Jurkat, Clone E6-1 (cell line): ENCODE results near the gene ACKR3.

Experiments
- DNase-seq: peaks from one replicate; pipeline ENCODE4 v3.0.0-alpha.2; 2011; ENCODE audit warnings: low read depth, low spot score
- H3K4me3 ChIP-seq: 2 replicates; pipeline ENCODE4 v1.5.1; 2011; ENCODE audit warnings: mild to moderate bottlenecking, low read length, control low read depth, moderate library complexity

Gene ACKR3

DNA sequence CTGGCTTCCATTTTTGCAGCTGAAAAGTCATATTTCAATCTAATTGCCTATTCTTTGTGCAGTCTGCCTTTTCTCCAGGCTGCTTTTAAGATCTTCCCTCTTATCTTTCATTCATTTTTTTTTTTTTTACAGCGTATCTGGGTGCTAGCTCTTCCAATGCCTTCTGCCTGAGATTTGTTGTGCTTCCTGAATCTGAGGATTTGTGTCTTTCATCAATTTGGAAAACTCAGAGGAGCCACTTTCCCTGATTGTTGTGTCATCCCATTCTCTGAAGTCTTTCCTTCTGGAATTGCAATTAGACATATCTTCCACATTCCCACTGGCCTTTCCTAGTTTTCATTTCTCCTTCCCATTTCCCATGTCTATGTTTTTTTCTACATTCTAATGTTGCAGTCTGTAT is 21.9 kb upstream of the ACKR3 start:
- DNase-seq, result no peak
- no peak overlapping the region for H3K4me3 ChIP-seq

DNA sequence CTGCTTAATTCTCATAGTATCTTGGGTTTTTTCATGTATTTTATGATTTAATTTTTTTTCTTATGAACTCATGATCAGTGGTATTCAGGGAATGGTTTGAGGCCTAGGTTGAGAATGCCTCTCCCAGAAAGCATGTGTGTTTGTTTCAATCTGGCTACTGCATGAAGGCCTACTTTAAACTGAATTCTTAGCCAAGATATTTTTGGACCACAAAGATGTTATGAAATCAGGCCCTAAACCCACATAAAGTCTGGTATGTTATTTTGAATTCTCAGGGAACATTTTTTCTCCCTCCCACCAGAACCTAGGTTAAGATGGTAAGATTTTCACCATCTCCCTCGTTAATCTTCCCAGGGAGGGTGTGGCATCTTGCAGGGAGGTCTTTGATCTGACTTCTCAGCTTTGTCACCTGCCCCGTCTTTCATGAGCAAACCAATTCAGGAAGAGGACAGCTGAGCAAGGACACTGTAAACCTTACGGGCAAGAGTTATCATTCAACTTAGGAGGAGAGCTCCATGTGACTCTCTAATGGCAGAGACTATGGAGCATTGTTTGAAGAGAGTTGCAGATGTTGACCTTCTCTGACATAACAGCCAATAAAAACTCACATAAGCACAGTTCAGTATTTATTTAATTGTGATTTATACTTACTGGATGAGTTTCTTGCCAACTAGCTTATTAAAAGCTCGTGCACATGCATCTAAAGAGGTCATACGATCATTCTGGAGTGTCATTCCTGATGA is 21.3 kb upstream of the ACKR3 start:
- DNase-seq, result no peak
- H3K4me3 ChIP-seq, result no peak overlapping the region

DNA sequence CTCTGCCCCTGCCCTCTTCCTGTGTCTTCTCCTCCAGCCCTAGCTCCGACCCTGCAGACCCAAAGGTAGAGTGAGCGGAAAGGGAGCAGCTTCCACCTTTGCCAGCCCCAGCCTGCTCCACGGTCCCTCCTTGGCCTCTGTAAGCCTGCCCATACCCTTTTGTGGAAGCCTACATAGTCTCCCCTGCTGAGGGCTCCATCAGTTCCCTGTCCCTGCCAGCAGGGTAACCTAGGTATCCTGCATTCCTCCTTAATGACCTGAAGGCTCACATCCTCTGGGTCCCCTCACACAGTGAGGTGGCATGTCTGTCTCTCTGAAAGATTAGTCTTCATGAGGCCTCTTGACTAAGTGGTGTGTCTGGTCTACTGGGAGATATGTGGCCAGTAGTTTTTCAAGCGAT is 20.5 kb upstream of the ACKR3 start:
- no peak for DNase-seq

DNA sequence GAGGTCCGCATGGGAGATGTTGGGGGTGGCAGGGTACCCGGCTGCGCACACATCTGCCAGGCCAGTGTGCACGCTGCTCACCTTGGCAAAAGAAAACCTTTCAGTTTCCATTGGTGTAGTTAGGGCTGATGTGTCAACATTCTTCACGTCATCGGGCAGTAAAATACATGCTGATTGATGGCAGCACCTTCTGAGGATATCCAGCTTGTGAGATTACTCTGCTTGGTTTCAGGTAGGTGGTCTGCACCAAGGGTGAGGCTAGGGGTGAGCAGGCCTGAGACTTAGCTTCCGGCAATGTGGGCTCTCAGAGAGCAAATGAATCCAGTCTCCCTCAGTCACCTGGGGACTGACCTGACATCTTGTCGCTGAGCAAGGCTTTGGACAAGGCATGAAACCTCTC is 19.3 kb upstream of the ACKR3 start:
- DNase-seq, result no peak
- no peak overlapping the region for H3K4me3 ChIP-seq

More for the DNA sequence above, 20.5 kb upstream of the ACKR3 start:
- H3K4me3 ChIP-seq, result no peak overlapping the region

DNA sequence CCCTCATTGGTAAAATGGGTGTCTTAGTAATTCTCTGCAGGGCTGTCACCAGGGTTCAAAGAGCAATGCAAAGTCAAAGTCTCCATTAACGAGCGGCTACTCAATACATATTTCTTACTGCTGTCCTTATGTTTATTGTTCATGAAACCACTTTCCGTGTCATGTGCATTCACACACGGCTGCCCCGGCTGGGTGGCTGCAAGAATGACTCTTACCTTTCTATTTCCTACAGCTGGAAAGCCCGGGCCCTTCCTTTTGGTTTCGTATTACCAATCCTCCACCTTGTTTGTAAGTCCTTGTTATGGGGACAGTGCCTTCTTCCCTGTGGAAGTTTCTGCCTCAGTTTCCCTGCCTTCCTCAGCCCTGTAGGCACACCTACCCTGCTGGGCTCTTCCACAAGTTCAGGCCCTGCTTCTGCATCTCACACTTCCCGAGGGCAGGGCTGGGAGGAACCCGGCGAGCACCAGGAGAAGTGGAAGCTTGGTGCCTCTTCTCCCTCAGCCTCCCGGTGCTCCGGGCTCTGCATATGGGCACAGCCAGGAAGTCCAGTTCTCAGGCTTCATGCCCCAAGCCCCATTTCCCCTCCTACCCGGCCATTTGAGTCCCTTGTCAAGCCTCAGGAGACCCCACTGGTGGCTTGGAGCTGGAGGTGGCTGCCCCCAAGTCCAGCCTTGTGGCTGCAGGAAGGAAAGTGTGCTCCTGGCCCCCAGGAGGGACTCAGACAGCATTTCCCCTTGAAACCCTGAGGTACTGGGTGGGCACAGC is 18.7 kb upstream of the ACKR3 start:
- DNase-seq, result no peak
- H3K4me3 ChIP-seq, result no peak overlapping the region

DNA sequence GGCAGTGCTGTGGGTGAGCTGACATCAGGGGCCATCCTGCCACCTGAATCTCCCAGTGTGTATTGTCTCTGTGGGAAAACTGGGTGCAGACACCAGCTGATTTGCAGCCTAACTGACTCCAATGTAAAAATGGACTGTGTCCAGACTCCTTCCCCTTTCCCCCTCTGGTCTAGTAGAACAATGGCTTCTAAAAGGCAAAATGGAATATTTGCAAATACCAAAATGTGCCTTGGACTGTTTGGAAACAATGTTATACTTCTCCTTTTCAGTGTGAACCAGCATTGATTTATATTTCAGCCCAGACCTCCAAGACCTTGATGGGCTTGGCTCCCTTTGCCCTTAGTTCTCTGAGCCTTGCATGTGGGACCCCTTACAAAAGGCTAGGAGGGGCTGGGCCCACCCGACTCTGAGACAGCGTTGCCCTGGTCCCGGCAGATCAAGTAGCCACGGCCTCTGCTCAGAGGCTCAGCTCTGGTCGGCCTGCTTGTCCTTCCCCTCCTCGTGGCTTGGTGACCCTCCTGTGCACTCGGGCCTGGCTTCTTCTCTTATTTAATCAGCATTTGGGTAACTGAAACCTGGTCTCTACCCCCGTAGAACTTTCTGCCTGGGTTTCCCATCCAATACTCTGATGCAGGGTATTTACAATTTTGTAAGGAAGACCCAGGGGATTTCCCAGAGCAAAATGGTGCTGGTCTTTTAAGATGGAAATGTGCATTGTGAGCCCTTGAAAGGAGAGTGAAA is 18.0 kb upstream of the ACKR3 start:
- no peak for DNase-seq
- no peak overlapping the region for H3K4me3 ChIP-seq

DNA sequence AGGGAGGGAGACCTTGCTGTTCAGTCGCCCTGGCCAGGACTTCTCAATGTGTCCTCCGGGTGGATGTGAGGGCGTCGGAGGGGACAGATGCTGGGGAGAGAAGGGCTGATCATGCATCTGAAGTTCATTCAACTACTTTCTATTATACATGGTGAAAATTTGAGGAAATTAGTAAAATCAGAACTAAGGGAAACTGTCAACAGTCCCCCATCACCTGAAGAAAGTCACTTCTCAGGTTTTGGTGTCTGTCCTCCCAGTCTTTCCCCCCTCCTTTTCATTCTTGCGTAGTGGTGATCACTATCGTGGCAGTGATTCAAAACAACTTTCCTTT is 17.4 kb upstream of the ACKR3 start:
- H3K4me3 ChIP-seq, result no peak overlapping the region
- no peak for DNase-seq

DNA sequence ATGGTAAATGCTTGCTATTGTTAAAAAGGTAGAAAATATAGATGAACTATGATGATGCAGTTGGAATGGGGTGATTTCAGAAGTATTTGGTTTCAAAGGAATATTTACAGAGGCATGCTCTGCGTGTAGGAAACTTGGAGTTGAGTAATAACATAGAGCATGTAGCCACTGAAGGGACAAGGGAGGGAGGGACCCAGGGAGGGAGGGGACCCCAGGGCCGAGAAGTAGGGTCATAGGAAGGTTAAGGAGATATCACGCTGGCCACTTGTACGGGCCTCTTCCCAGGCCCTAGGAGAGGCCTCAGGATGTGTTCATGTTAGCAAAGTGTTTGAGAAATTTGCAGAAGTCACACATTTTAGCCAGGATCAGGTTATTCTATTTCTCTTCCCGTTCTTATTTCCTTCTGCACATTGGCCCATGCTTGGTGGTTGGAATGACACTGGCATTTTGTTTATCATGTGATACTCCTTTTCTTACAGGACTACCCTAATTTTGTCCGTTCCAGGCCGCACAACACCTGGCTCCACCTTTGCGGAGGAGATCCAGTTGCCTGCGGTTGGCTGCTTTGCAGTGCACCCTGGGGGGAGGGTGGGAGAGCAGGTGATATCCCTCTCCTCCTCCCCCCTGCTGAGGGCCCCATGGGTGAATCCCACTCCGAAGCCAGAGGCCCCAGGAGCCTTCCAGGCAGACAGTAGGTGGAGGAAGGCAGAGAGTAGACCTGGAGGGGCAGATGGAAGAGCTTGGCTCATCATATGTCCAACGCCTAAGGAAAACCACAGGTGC is 16.9 kb upstream of the ACKR3 start:
- DNase-seq, result no peak
- H3K4me3 ChIP-seq, result no peak overlapping the region

DNA sequence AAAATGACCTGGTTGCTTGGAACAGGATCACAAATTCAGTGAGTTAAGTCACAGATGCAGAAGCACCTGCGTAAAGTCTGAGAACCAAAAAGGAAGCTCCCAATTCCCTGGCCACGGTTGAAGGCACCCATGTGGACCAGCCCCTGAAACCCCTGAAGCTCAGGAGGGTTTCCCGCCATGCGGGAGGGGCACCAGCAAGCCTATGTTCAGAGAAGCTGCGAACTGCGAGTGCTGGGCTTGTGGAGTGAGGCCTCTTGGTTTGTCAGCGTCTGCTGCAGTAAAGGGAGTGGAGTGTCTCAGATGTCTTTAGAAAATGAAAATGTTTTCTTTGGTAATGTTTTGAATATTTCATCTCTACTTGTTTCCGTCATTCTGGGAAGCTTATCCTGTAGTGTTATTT is 16.1 kb upstream of the ACKR3 start:
- H3K4me3 ChIP-seq, result no peak overlapping the region
- DNase-seq, result no peak

DNA sequence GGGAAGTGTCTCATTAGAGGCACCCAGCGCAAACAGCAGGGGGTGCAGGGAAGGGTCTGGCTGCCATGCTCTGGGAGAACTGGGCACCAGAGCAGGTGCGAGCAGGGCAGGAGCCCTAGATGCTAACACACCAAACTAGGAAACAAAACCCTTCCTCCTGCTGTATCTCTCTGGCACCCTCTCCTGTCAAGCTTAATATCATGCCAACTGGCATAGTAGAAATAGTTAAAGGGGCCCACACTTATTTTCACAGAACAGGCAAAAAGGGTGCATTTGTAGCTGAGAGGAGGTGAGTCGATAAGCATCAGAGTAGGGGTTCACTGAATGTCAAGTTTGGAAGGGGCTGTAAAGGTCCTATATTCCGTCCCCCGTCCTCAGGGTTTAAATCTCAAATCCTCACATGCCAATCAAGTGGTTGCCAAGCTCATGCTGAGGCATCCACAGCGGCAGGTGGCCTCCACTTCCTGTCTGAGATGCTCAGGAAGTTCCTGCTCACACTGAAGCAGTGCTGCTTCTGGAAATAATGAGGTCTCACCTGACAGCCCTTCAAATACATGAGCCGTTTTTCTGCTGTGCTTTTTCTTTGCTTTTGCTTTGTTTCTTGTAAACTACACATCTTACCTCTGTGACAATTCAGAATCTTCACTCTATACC is 14.9 kb upstream of the ACKR3 start:
- peak; percentile 82 for DNase-seq
- H3K4me3 ChIP-seq, result no peak overlapping the region

DNA sequence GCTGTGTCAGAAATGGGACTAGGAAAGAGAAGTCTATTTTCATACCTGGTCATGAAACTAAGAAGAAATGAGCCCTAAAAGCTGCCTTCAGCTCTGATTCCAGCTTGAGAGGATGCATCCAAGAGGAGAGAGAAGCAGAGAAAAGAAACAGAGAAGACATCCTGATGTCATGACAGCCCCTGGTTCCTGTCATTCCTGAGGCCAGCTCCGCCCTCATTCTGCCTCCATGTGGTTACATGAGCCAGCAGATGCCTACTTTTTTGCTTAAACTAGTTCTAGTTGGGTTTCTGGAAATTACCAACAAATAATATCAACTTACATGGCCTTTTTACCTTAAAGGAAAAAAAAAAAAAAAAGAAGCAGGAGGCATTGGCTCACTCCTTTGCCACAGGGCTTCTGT is 14.1 kb upstream of the ACKR3 start:
- DNase-seq, result no peak
- no peak overlapping the region for H3K4me3 ChIP-seq

DNA sequence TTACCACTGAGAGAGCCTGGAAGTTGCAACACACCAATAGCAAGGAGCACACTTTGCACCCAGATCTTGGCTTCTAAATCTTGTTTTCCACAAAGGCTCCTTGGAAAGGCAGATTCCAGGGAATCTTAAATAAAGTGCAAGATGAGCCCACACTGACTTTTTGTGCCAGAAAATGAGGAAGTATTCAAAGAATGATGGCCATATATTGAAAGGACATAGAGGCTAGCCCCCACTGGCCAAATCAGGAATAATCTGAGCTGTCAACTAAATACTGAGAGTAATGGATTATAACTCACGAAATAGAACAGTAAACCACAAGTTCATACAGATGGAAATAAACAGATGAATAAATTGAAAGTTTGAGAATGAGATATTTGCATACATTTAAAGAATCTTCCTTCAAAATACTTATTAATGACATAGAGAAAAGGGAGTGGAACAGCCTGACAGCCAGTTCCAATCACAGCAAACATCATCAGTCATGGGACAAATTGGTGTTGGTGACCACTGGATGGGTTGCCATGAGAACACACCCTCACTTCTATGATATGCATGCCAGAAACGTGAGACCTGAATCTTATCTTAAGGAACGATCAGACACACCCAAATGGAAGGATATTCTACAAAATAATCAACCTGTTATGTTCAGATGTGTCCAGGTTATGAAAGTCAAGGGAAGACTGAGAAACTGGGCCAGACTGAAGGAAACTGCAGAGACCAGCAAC is 12.2 kb upstream of the ACKR3 start:
- DNase-seq, result no peak
- no peak overlapping the region for H3K4me3 ChIP-seq

DNA sequence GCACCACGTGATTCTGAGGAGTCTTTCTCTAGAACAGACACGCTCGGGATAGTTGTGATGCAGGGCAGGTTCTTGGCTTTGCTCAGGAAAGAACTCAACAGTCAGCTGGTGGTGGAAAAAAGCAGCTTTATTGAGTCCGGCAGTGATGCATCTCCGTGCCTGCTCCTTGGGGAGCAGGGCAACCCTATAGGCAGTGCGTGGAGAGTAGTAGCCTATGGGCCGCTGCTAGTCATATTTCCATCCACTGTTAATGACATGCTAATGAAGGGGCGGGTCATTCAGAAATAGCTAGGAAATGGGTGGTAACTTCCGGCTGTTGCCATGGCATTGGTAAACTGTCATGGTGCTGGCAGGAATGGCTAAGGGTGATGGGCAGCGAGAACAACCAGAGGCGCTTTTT is 11.6 kb upstream of the ACKR3 start:
- no peak overlapping the region for H3K4me3 ChIP-seq
- DNase-seq, result no peak

DNA sequence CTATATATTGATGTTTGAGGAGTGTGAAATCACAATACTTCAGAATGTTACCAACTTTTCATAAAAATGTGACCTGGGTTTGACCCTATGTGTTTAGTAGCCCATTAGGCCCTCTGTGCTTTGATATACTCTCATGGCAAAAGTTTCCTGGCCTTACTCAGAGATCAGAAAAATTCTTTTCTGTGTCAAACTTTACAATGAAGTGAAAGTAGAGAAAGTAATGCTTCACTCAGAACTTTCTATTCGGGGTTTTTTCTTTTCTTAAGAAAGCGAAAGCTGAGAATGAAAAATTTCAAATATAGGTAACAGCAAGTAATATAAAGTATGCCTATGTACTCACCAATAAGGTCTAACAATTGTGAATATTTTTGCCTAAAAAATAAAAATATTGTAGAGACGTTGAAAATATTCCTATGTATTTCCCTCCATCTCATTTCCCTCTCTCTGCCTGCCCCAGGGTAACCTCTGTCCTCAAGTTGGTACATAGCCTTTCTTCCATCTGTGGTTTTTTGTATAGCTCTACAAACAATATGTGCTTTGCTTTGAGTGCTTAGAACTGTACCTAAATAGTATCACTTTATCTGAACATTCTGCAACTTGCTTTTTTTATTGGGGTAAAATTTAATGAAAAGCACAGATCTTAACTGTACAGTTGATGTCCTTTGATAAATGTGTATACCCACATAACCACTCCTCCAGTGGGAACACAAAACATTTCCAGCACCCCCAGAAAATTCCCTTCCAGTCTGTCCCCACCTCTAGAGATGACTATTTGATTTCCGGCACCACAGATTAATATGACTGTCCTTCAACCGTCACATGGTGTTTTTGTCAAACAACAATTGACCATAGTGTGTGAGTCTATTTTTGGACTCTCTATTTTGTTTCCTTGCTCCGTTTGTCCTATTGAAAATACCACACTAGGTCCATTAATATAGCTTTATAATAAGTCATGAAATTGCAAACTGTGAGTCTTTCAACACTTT is 10.3 kb upstream of the ACKR3 start:
- no peak overlapping the region for H3K4me3 ChIP-seq
- no peak for DNase-seq

DNA sequence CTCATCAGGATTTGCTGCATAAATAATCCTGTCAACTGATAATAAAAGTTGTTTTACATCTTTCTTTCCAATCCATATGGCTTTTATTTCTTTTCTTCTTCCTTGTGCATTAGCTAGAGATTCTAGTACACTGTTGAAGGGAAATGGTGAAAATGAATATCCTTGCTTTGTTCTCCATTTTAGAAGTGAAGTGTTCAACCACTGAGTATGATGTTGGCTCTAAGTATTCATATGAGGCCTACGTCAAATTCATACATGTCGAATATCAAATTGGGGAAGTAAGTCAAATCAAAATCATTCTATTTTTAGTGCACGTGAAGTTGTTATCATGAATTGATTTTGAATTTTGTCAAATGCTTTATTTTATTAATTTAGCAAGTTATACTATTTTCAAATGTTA is 7.8 kb upstream of the ACKR3 start:
- DNase-seq, result no peak
- no peak overlapping the region for H3K4me3 ChIP-seq

DNA sequence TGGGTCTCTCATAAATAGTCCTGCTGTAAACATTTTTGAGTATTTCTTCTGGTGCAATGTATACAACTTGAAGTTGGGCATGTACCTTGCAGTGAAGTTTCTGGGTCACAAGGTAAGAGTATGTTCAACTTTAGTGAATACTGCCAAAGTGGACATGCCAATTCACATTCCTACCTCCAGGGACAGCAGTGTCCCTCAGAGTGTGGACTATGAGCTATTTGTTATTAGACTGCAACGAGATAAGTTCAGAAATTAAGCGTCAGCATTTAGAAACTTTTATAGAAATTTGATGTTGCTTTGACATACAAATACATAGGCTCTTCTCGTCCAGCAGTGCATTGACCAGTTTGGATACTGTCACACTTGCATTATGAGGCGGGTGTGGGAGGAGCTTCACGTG is 7.2 kb upstream of the ACKR3 start:
- no peak for DNase-seq
- no peak overlapping the region for H3K4me3 ChIP-seq

DNA sequence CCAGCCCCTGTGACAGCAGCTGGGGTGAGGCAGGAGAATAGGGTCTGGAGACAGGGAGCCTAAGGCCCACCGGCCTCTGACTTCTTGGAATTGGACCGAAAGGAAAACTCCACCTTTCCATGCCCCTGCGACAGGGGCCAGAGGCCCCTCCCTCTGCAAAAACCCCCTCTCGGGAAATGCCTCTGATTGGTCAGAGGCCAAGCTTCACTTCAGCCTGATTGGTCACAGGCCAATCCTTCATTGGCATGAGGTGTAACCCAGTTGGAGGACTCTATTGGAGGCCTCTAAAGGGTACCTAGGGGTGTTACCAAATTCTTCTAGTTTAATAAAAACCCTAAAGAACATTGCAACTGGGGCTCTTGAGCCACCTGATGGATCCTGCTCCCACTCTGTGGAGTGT is 5.7 kb upstream of the ACKR3 start:
- H3K4me3 ChIP-seq, result no peak overlapping the region
- no peak for DNase-seq
